ENCODE data around the gene ATR.
A peak's percentile ranks its signal among the peaks of the same experiment; 100 is the strongest.

ATR gene

DNA sequence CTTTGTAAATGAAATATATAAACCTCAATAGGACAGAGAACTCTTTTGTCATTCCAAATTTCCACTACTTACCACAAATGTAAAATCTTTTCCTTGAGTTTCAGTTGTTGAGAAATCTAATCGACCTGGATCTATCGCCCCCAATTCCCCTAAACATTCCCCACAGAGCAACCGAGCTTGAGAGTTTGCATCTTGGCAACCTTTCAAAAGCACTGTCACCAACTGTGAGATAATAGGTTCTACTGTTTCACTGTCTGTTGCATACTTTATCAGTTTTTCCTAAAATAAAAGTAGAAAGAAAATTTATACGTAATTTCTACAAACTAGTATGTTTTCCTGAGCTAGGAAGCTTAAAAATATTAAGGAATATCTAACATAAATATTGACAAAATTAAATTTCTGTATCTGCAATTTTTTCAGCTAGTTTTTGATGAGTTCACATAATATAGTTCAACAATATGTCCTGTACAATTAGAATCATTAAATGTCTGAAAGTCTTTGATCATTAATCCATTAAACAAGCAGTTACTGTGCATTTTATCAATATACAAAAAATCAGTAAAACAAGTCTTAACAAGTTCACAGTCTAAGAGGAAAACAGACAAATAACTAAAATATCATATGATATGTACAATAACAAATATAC is 54.5 kb downstream of the ATR start:
- DNase-seq (ENCODE audit: low spot score), result peak; percentile 32

DNA sequence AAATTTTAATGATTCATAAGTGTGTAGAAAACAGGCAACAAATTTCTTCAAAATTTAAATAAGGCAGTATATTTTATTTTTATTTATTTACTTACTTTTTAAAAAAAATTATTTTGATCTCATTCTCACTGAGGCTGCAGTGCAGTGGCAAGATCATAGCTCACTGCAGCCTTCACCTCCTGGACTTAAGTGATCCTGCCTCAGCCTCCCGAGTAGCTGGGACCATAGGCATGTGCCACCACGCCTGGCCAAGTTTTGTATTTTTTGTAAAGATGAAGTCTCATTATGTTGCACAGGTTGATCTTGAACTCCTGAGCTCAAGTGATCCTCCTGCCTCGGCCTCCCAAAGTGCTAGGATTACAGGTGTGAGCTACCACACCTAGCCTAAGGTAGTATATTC is 69.5 kb downstream of the ATR start:
- no peak for DNase-seq (ENCODE audit: low spot score)

DNA sequence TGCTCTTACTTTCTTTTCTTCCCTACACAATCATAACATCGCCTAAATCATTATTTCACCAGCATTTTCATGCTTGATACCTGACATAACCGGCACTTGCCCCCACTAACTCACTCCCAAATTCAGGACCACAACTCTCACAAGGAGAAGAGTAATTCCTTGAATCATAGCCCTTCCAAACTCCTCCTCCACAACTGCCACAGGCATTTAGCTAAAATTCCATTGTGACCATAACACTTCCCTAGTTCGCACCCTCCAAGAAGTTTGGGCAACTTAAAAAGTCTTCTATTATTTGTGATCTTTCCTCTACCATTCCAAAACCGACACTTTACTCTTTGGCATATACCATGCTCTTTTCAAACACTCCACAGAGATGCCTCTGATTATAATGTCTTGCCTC is 71.3 kb downstream of the ATR start:
- no peak for DNase-seq (ENCODE audit: low spot score)

DNA sequence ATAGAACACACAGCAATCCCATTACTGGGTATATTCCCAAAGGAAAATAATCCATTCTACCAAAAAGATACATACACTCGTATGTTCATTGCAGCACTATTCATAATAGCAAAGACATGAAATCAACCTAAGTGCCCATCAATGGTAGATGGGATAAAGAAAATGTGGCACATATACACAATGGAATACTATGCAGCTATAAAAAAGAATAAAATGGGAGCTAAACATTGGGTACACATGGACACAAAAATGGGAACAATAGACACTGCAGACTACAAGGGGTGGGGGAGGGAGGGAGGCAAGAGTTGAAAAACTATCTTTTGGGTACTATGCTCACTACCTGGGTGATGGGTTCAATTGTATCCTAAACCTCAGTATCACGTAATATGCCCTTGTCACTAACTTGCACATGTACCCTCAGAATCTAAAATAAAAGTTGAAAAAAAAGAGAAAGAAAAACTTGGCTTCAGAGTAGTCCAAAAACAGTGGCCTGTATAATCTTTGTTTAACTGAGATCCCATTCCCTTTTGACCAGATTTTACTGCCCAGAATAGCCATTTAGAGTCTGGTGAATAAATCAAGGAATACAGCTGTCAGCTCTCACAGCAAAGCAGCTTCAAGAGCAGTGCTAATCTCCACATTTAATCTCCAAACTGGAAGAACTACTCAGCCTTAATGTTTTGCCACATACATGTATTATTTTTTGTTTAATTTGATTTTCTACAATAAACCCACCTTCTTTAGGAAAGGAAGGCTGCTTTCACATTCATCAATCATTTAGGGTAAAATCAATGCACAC is 76.1 kb downstream of the ATR start:
- DNase-seq (ENCODE audit: low spot score), result no peak

DNA sequence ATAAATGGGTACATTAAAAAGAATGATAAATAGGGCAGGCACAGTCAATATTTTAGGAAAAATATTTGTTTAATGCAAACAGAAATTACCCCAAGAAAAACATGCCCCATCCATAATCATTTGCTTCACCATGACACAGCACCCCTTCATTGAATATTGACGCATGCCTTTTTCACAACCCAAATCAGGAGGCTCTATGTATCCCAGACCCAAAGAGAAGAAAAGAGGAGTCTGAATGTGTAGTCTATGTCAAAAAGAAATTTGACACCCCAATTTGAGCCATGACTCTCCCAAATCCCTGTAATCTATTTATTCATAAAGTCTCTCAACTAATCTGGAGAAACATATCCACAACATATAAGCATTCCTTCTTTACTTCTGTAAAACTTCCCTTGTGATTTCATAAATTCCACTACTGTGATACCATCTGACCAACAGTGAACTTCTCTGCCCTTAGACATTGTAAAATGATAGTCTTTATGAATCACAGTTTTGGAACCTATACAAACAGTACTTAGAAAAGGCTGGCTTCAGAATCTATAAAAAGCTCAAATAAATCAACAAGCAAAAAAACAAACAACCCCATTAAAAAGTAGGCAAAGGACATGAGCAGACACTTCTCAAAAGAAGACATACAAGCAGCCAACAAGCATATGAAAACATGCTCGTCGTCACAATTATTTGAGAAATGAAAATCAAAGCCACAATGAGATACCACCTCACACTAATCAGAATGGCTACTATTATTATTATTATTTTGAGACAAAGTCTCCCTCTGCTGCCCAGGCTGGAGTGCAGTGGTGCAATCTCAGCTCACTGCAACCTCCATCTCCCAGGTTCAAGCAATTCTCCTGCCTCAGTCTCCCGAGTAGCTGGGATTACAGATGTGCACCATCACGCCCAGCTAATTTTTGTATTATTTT is 77.3 kb downstream of the ATR start:
- no peak for DNase-seq (ENCODE audit: low spot score)

DNA sequence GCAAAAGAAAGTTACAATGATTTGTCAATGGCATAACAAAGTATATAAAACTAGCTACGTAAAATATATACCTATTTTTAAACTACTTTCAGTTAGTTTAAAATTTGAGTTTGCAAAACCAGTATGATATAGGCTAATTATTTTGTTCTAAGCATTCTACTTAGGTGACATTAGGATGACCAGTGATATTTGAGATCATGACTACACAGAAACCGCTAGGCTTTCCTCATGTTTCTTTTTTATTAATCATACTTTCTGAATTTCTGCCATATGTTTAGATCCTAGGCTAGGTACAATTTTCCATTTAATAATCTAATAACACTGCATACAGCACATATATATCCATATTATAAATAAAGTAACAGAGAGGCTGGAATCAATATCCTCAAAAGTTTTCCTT is 78.3 kb downstream of the ATR start:
- no peak for DNase-seq (ENCODE audit: low spot score)

DNA sequence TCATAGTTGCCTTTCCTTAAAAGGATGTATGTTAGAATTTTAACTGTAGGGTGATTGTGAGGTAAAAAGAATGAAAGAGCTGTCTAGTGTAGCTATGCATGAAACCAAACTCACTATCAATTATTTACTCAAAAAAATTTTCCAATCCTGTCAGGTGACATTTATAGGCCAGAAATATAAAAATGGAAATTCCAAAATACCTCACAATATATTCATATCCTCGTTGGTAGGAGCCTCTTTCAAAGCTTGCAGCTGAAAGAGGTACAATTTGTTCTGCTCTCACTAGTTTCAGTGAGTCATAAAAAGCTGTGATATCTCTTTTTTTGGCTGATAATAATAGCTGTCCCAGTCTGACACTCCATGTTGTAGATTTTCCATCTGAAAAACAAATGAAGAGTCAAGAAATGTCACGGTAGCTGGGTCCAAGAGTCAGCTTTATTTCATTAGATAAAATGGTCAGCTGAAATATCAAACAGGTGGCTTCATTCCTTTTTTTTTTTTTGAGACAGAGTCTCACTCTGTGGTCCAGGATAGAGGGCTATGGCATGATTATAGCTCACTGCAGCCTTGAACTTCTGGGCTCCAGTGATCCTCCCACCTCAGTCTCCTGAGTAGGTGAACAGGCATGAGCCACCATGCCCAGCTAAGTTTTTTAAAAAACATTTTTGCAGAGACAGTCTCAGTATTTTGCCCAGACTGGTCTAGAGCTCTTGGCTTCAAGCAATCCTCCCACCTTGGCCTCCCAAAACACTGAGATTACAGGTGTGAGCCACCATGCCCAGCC is 79.9 kb downstream of the ATR start:
- no peak for DNase-seq (ENCODE audit: low spot score)

DNA sequence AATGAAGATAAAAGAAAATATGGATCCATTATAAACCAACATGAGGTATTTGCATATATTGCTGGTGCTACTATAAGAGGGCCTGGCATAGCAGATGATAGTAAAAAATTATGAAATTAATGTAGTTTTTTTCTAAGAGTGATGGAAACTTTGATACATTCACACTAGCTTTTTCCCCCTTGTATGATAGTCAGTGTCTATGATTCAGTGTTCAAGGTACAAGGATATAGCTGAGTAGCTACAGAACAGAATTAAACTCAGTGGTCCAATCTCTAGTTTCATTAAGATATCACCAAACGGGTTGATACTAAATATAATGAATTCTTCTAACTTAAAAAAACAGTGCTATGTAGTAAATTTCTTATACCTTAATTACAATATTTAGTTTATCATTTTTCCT is 80.8 kb downstream of the ATR start:
- no peak for DNase-seq (ENCODE audit: low spot score)

DNA sequence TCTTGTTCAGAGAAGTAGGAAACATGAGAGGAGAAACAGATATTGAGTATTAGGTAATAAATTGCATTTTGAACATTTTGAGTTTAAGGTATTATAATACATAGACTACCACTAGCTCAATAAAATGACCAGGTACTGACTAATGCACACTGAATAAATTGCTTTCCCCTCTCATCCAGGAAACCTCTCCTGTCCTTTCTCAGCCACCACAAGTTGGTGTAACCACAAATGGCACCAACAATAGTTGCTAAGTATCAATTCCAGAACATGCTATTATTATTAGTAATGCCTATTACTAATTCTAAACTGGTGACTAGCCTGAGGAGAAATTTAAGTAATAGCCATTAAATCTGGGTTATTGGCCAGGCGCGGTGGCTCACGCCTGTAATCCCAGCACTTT is 83.4 kb downstream of the ATR start:
- DNase-seq (ENCODE audit: low spot score), result no peak

DNA sequence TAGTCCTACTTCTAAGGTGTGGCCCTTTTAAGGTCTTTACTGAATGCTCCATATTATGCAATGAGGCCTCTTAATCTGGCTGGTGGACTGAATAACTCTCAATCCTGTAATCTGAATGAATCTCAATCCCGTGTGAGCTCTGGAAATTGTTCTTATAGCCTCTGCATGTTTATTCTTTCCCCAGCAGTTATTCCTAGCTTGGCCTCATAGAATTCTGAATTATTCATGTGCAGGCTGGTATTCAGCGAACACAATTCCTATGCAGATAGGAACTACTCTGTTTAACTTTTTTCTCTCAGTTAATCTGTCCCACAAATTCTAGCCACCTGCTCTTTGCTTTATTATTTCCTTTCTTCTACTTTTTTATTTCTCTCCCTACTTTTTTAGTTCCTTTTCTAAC is 86.3 kb downstream of the ATR start:
- no peak for DNase-seq (ENCODE audit: low spot score)

DNA sequence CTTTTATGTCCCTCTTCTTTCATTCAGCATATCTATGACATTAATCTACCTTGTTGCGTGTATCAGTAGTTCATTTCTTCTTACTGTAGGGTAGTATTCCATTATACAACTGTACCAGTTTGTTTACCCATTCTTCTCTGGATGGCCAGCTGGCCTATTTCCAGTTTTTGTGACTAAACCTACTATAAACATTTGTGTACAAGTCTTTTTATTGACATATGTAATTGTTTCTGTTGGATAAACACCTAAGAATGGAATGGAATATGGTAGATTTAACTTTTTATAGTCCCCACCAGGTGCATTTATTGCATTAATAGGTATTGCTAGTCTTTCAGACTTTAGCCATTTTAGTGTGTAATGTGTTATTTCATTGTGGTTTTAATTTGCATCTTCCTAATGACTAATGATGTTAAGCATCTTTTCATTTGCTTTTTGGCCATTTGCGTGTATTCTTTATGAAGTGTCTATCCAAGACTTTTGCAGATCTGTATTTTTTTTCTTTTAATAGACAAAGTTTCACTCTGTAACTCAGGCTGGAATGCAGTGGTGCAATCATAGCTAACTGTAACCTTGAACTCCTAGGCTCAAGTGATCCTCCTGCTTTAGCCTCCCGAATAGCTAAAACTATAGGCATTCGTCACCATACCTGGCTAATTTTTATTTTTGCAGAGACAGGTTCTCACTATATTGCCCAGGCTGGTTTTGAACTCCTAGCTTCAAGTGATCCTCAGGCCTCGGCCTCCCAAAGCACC is 88.8 kb downstream of the ATR start:
- DNase-seq (ENCODE audit: low spot score), result no peak

DNA sequence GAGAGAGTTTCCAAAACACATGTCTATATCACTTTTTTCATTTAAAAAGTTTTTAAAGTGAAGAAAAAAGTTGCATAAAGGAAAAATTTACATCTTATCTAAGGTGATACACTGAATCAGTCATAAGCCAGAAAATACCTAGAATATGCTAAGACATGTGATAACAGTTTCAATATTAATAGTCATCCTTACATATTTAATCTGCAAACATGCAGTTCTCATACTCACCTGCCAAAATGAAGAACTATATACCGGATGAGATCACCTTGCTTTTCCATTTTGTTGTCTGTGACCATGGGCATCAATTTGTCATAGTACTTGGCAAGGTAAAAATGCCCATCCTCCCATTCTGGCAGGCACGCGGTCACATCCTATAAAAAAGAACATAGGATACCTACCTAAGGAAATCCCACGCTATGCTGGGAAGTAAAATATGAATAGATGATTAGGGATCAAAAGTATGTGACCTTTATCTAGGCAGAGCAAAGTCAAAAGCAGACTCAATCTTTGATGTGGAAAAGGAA is 93.6 kb downstream of the ATR start:
- no peak for DNase-seq (ENCODE audit: low spot score)

DNA sequence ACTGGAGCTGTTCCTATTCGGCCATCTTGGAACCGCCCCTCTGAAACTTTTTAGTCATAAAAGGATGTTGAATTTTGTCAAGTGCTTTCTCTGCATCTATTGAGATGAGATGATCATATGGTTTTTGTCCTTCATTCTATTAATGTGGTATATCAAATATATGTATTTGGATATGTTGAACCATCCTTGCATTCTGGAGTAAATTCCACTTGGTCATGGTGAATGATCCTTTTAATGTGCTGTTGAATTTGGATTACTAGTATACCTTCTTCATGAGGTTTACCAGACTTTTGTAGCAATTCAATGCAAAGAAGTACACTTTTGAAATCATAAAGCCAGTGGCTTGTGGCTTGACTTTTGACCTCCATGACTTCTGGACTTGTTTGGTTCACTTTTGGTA is 97.3 kb downstream of the ATR start:
- DNase-seq (ENCODE audit: low spot score), result no peak

DNA sequence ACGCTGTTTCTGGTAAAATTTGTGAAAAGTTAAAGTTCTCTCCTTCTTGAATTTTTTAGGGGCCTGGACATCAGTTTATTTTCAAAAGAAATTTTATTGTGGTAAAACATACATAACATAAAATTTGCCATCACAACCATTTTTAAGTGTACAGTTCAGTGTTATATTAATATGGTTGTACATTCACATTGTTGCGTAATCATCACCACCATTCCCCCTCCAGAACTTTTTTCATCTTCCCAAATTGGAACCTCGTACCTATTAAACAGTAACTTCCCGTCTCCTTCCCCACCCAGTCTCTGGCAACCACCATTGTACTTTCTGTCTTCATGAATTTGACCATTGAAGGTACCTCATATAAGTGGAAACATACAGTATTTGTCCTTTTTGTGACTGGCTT is 107.7 kb downstream of the ATR start:
- no peak for DNase-seq (ENCODE audit: low spot score)

DNA sequence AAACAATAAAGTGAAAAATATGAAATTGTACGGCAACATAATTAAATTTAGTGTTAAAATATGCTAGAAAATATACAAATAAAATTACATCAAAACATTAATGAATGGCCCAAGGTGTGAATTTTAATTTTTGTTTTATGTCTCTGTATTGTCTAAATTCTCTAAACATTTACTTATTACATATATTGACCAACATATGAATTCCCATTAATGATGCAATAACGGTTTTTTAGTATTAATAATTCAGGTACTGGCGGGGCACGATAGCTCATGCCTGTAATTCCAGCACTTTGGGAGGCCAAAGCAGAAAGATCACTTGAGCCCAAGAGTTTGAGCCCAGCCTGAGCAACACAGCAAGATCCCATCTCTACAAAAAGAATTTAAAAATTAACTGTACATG is 110.1 kb downstream of the ATR start:
- no peak for DNase-seq (ENCODE audit: low spot score)

DNA sequence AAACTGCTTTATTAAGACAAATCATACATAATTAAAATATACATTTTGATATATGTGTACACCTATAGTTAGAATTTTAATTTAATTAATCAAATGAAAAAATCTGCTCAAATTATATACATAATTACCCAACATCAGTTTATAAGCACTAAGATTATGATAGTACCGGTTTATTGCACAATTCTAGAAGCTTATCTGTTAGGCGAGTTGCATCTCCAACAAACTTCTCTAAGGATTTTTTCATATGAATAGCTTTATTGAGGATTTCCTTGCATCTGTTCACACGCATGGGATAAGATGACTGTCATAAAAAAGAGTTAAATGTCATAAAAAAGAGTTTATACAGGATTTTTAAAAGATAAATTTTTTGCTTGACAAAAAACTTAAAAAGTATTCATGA is 110.8 kb downstream of the ATR start:
- no peak for DNase-seq (ENCODE audit: low spot score)

DNA sequence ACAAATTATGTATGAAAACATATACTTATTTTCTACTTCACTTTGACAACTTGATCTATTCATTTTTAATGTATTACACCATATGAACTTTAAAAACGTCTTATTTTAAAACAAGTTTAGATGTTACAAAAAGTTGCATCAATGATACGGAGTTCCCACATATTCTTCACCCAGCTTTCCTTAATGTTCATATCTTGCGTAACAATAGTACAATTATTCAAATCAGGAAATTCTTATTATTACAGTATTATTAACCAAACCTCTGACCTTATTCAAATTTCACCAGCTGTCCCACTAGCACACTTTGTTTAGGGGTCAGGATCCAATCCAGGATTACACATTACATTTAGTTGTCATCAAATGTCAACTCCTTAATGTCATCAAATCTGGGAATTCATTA is 117.8 kb downstream of the ATR start:
- no peak for DNase-seq (ENCODE audit: low spot score)

DNA sequence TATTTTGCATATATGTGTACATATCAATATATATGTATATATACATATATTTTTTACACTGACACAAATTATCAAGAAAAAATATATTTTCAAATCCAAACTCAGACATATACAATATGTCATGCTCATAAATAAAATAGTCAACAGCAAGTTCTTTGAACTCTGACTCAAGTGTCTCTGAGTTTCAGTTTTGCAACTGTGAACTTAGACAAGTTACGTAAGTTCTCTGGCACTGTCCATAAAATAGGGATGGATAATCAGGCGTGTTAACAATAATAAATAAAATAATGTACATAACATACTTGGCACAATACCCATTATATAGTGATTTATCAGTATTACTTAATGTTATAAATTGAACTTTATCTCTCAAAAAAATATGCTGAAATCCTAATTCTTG is 118.6 kb downstream of the ATR start:
- DNase-seq (ENCODE audit: low spot score), result no peak

DNA sequence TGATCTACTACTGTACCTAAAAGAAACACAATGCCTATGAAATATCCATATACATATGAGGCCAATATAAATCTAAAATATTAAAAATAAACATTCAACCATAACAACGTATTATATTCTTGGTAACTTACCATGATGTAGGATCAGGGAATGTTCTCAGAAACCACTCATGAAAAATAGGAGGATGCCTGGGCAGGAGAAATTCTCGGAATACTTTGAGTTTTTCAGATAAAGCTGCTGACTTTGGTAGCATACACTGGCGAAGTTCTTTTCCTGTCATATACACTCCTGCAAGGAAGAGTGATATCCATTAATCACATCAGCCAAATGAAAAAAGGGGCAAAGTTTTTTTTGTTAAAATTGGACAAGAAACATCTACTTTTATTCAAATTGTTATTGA is 119.4 kb downstream of the ATR start:
- no peak for DNase-seq (ENCODE audit: low spot score)

DNA sequence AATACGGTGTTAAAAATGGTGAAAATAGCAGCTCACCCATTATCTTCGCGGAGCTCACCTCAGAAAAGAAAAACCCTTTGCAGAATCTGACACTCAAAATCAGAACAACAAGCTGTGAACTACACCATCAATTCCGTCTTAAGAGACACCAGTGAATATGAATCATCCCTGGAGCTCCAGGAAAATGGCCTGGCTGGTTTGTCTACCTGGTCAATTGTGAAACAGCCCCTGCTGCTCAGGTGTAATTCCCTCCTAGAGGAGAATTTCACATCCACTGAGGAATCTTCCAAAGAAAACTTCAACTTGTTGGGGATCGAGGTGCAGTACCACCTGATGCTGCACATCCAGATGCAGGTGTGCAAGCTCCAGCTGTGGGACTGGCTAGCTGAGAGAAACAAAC is 127.7 kb downstream of the ATR start:
- DNase-seq (ENCODE audit: low spot score), result no peak

DNA sequence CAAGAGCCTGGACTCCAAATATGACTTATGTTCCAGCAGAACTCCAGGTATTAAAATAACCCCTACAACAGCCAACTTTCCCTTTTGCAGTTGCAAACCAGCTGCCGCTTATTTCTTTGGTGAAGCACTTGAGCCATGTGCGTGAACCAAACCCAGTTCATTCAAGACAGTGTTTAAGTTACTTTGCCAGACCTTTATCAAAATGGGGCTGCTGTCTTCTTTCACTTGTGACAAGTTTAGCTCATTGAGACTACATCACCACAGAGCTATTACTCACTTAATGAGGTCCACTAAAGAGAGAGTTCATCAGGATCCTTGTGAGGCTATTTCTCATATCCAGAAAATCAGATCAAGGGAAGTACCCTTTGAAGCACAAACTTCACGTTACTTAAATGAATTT is 128.3 kb downstream of the ATR start:
- no peak for DNase-seq (ENCODE audit: low spot score)

All from pons (tissue), 1 donor.